SK-N-SH treated with all-trans-retinoic acid at 6 μM for 48 hours (cell line): ENCODE measurements around the gene MRRF.

Source experiments
- ATAC-seq: fragments of 200-7000 bp; cut with Tn5 transposase; 3 replicates; pipeline ENCODE4 v1.9.1; 2020; ENCODE audit warnings: mild to moderate bottlenecking, moderate library complexity
- ARNTL ChIP-seq: fragments of 450-650 bp; formaldehyde crosslinking; IDR thresholded peaks from 2 replicates; pipeline ENCODE4 v1.5.0; 2020; ENCODE audit warnings: low read depth, mild to moderate bottlenecking, moderate library complexity, borderline replicate concordance
- BACH2 ChIP-seq: fragments of 250-450 bp; sonication (Bioruptor Pico); IDR thresholded peaks from 2 replicates; pipeline ENCODE4 v1.9.0; 2021; ENCODE audit warnings: mild to moderate bottlenecking, borderline replicate concordance
- CSDC2 ChIP-seq: fragments of 250-450 bp; sonication (Bioruptor Pico); IDR thresholded peaks from 2 replicates; pipeline ENCODE4 v1.5.0; 2020; ENCODE audit warnings: mild to moderate bottlenecking, moderate library complexity
- ESRRG ChIP-seq: fragments of 250-450 bp; sonication (Bioruptor Pico); IDR thresholded peaks from 2 replicates; pipeline ENCODE4 v1.6.1; 2021; ENCODE audit warnings: mild to moderate bottlenecking
- GLIS3 ChIP-seq: fragments of 250-450 bp; sonication (Bioruptor Pico); IDR thresholded peaks from 2 replicates; pipeline ENCODE4 v1.5.0; 2020; ENCODE audit warnings: mild to moderate bottlenecking, moderate library complexity
- ISL1 ChIP-seq: fragments of 250-450 bp; sonication (Bioruptor Pico); IDR thresholded peaks from 2 replicates; pipeline ENCODE4 v2.1.2; 2022; ENCODE audit warnings: mild to moderate bottlenecking, moderate library complexity
- PPARA ChIP-seq: fragments of 250-450 bp; sonication (Bioruptor Pico); IDR thresholded peaks from 2 replicates; pipeline ENCODE4 v1.5.0; 2020; ENCODE audit warnings: mild to moderate bottlenecking, borderline replicate concordance
- SNAI2 ChIP-seq: fragments of 250-450 bp; sonication (Bioruptor Pico); IDR thresholded peaks from 2 replicates; pipeline ENCODE4 v1.5.0; 2020; ENCODE audit warnings: mild to moderate bottlenecking, moderate library complexity
- TCF4 ChIP-seq: fragments of 250-450 bp; sonication (Bioruptor Pico); IDR thresholded peaks from 2 replicates; pipeline ENCODE4 v1.8.0; 2021; ENCODE audit warnings: mild to moderate bottlenecking, moderate library complexity, borderline replicate concordance
- TOX ChIP-seq: fragments of 250-450 bp; sonication (Bioruptor Pico); IDR thresholded peaks from 2 replicates; pipeline ENCODE4 v1.8.0; 2021; ENCODE audit warnings: mild to moderate bottlenecking, moderate library complexity, borderline replicate concordance
- ZC3H10 ChIP-seq: fragments of 250-450 bp; sonication (Bioruptor Pico); IDR thresholded peaks from 2 replicates; pipeline ENCODE4 v1.5.1; 2021; ENCODE audit warnings: mild to moderate bottlenecking, moderate library complexity
- ZFP3 ChIP-seq: fragments of 250-450 bp; sonication (Bioruptor Pico); IDR thresholded peaks from 2 replicates; pipeline ENCODE4 v1.5.0; 2020; ENCODE audit warnings: mild to moderate bottlenecking, moderate library complexity
- ZFP30 ChIP-seq: fragments of 450-650 bp; formaldehyde crosslinking; IDR thresholded peaks from 2 replicates; pipeline ENCODE4 v1.5.0; 2022; ENCODE audit warnings: mild to moderate bottlenecking, moderate library complexity
- ZNF70 ChIP-seq: fragments of 450-650 bp; formaldehyde crosslinking; IDR thresholded peaks from 2 replicates; pipeline ENCODE4 v1.5.0; 2020; ENCODE audit warnings: mild to moderate bottlenecking, moderate library complexity
- ZNF8 ChIP-seq: fragments of 450-650 bp; formaldehyde crosslinking; IDR thresholded peaks from 2 replicates; pipeline ENCODE4 v1.5.0; 2020; ENCODE audit warnings: mild to moderate bottlenecking, moderate library complexity
- TF ChIP-seq, protein P1 (sequence below): fragments of 250-450 bp; sonication (Bioruptor Pico); IDR thresholded peaks from 2 replicates; pipeline ENCODE4 v1.5.1; 2021; ENCODE audit warnings: mild to moderate bottlenecking, moderate library complexity
- TF ChIP-seq, protein P2 (sequence below): fragments of 250-450 bp; sonication (Bioruptor Pico); IDR thresholded peaks from 2 replicates; pipeline ENCODE4 v1.5.1; 2020; ENCODE audit warnings: low read depth, mild to moderate bottlenecking, moderate library complexity
- TF ChIP-seq, protein P3 (sequence below): fragments of 250-450 bp; sonication (Bioruptor Pico); IDR thresholded peaks from 2 replicates; pipeline ENCODE4 v1.8.0; 2020; ENCODE audit warnings: mild to moderate bottlenecking, moderate library complexity, borderline replicate concordance
- TF ChIP-seq, protein P4 (sequence below): fragments of 250-450 bp; sonication (Bioruptor Pico); IDR thresholded peaks from 2 replicates; pipeline ENCODE4 v1.8.0; 2021; ENCODE audit warnings: low read depth, mild to moderate bottlenecking, moderate library complexity, borderline replicate concordance

MRRF gene

DNA sequence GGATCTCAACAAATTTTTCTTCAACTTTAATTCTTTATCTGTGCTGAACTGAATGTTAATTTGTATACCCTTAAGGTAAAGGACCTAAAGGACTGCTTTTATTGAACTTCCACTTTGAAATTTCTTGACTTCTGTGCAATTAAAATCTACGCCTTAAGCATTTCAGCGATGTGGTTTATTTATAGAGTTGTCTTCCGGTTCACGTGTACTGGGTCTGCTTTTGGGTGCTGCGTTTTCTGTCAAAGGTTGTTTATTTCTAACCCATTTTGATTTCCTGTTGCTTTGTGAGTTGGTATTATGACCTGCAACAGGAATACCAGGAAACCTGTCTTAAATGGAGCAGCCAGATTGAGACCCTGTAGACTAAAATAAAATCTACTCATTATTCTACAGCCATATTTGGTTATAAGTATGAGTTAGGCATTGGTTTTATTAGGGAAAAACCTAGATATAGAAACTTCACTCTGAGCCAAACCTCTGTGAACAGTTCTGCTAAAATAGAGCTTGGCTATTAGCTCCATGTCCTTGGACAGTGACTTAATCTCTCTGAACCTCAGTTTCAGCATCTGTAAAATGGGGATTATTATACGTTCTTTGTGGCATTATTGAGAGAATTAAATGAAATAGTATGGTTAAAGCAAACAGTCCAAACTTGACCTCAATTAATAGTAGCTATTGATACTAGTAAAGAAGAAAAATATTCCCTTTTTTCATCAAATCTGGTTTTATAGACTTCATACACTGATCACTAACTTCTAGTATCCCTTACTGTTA is 3.5 kb downstream of the MRRF start:
- TF ChIP-seq, protein P1, sequence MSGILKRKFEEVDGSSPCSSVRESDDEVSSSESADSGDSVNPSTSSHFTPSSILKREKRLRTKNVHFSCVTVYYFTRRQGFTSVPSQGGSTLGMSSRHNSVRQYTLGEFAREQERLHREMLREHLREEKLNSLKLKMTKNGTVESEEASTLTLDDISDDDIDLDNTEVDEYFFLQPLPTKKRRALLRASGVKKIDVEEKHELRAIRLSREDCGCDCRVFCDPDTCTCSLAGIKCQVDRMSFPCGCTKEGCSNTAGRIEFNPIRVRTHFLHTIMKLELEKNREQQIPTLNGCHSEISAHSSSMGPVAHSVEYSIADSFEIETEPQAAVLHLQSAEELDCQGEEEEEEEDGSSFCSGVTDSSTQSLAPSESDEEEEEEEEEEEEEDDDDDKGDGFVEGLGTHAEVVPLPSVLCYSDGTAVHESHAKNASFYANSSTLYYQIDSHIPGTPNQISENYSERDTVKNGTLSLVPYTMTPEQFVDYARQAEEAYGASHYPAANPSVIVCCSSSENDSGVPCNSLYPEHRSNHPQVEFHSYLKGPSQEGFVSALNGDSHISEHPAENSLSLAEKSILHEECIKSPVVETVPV (CRISPR knock-in tag), result no peak
- TF ChIP-seq ISL1 (CRISPR knock-in tag) (no peak), ZC3H10 (CRISPR knock-in tag) (no peak)

DNA sequence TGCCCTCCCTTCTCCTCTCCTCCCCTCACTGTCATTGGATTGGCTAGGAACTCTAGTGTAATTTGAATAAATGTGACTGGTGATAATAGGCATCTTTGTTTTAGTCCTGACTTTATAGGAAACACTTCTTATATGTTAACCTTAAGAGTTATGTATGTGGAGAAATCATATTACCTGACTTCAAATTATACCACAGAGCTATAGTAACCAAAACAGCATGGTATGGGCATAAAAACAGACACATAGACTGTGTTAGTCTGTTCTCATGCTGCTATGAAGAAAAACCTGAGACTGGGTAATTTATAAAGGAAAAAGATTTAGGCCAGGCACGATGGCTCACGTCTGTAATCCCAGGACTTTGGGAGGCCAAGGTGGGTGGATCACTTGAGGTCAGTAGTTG is 9.4 kb downstream of the MRRF start:
- ATAC-seq, result no peak
- TF ChIP-seq CSDC2 (no peak), ZNF70 (no peak), TOX (CRISPR knock-in tag) (no peak), ISL1 (CRISPR knock-in tag) (no peak), ARNTL (CRISPR knock-in tag) (no peak), ZNF8 (no peak), TCF4 (CRISPR knock-in tag) (no peak), BACH2 (CRISPR knock-in tag) (no peak), ZFP3 (CRISPR knock-in tag) (no peak)
- TF ChIP-seq, protein P1 (CRISPR knock-in tag), result no peak

More for the DNA sequence above, 3.5 kb downstream of the MRRF start:
- no peak for ATAC-seq

DNA sequence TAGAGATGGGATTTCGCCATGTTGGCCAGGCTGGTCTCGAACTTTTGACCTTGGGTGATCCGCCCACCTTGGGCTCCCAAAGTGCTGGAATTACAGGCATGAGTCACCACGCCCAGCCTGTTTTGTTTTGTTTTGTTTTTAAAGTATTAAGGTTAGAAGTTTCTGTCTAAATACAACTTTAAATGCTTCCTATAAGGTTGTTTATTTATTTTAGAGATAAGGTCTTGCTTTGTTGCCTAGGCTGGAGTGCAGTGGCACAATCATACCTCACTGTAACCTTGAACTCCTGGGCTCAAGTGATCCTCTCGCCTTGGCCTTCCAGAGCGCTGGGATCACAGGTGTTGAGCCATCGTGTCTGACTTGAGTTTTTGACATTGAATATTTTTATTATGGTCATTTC is 11.4 kb downstream of the MRRF start:
- ATAC-seq, result no peak
- TF ChIP-seq ZFP3 (CRISPR knock-in tag), result no peak
- no peak for TF ChIP-seq ZNF70
- no peak for TF ChIP-seq GLIS3 (CRISPR knock-in tag)
- no peak for TF ChIP-seq ESRRG
- TF ChIP-seq, protein P2, sequence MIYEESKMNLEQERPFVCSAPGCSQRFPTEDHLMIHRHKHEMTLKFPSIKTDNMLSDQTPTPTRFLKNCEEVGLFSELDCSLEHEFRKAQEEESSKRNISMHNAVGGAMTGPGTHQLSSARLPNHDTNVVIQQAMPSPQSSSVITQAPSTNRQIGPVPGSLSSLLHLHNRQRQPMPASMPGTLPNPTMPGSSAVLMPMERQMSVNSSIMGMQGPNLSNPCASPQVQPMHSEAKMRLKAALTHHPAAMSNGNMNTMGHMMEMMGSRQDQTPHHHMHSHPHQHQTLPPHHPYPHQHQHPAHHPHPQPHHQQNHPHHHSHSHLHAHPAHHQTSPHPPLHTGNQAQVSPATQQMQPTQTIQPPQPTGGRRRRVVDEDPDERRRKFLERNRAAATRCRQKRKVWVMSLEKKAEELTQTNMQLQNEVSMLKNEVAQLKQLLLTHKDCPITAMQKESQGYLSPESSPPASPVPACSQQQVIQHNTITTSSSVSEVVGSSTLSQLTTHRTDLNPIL (CRISPR knock-in tag), result no peak
- TF ChIP-seq SNAI2 (CRISPR knock-in tag), result no peak
- no peak for TF ChIP-seq TOX (CRISPR knock-in tag)
- TF ChIP-seq BACH2 (CRISPR knock-in tag), result no peak
- TF ChIP-seq ZC3H10 (CRISPR knock-in tag), result no peak
- TF ChIP-seq, protein P1 (CRISPR knock-in tag), result no peak
- TF ChIP-seq, protein P3, sequence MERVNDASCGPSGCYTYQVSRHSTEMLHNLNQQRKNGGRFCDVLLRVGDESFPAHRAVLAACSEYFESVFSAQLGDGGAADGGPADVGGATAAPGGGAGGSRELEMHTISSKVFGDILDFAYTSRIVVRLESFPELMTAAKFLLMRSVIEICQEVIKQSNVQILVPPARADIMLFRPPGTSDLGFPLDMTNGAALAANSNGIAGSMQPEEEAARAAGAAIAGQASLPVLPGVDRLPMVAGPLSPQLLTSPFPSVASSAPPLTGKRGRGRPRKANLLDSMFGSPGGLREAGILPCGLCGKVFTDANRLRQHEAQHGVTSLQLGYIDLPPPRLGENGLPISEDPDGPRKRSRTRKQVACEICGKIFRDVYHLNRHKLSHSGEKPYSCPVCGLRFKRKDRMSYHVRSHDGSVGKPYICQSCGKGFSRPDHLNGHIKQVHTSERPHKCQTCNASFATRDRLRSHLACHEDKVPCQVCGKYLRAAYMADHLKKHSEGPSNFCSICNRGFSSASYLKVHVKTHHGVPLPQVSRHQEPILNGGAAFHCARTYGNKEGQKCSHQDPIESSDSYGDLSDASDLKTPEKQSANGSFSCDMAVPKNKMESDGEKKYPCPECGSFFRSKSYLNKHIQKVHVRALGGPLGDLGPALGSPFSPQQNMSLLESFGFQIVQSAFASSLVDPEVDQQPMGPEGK, result no peak
- TF ChIP-seq CSDC2, result no peak
- no peak for TF ChIP-seq ZNF8
- TF ChIP-seq, protein P4, sequence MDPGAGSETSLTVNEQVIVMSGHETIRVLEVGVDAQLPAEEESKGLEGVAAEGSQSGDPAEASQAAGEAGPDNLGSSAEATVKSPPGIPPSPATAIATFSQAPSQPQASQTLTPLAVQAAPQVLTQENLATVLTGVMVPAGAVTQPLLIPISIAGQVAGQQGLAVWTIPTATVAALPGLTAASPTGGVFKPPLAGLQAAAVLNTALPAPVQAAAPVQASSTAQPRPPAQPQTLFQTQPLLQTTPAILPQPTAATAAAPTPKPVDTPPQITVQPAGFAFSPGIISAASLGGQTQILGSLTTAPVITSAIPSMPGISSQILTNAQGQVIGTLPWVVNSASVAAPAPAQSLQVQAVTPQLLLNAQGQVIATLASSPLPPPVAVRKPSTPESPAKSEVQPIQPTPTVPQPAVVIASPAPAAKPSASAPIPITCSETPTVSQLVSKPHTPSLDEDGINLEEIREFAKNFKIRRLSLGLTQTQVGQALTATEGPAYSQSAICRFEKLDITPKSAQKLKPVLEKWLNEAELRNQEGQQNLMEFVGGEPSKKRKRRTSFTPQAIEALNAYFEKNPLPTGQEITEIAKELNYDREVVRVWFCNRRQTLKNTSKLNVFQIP (CRISPR knock-in tag), result no peak
- TF ChIP-seq ZFP30 (CRISPR knock-in tag), result no peak
- TF ChIP-seq ISL1 (CRISPR knock-in tag), result no peak
- no peak for TF ChIP-seq PPARA (CRISPR knock-in tag)
